ENCODE measurements around the gene KIF13A. TPM values are rescaled to one million over a fixed set of nuclear protein-coding genes. Genes with fewer than 3 reads are reported as not detected.
"Not testable (repeated sequence)": the region's sequence is repeated elsewhere in the genome, so short reads cannot be mapped to it uniquely, and the experiment has no call there.

Gene KIF13A
- total RNA-seq, 1 donor from 2014 or later = 29.0 TPM

DNA sequence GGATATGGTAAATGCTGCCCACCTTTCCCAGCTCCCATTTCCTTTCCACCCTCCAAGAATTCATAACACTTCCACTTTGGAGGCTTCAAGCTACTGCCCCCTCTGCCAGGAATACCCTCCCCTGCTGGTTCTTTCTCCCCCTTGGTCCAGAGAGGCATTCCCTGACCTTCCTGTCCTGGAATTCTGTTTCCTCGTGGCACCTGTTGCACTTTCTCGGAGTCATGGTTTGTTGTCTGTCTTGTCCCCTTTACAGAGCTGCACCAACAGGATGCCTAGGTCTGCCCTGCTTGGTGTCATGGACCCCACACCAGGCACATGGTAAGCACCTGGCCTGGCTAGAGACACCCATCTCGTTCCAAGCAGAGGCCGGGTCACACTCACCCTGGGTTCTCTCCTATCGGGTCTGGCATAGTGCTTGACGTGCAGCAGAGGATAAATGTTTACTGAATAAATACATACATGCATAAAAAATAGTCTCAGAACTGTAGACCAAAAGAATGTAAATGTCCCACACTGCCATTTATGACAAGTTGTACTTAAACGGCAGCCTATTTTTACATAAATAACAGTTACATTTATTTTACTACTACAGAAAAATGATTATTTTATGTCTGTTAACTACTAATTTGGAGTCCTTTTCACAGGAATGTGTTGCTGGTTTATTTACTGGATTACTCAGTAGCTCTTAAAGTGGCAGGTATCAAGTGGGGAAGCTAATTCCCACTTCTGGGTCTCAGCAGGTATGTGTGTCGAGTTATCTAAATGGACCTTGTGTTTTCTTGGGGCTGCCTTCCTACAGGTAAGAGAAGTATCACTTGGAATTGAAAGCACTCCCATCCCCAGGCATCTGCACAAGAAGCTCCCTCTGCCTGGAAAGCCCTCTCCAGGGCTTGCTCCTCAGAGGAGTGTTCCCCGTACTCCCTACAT, 69.3 kb downstream of the KIF13A start:
- Histone ChIP-seq H3K4me2 (no peak overlapping the region), H3F3A (ENCODE audit: low read depth) (peaks cover 9% of the 10 kb centered on the region), H3K79me2 (ENCODE audit: low read depth) (peaks cover 39% of the 10 kb centered on the region), H3K4me1 (peaks cover 18% of the 10 kb centered on the region), H3K9me3 (ENCODE audit: low read depth) (no peaks in the 10 kb centered on the region), H3K36me3 (no peaks in the 10 kb centered on the region), H3K27ac (no peak overlapping the region), H3K4me3 (no peak overlapping the region), H3K27me3 (no peaks in the 10 kb centered on the region), H4K20me1 (ENCODE audit: low read depth) (peaks cover 22% of the 10 kb centered on the region), H2AFZ (replicated peaks) (no peak overlapping the region), H3K9ac (no peak overlapping the region)
- H3K27me3 Mint-ChIP-seq (ENCODE audit: insufficient read depth, low read depth) = no peaks in the 10 kb centered on the region
- H3K27ac Mint-ChIP-seq = no peak overlapping the region
- H3K4me3 Mint-ChIP-seq = no peak overlapping the region
- peaks cover 10% of the 10 kb centered on the region for H3K4me1 Mint-ChIP-seq
- H3K36me3 Mint-ChIP-seq = no peaks in the 10 kb centered on the region
- no peaks in the 10 kb centered on the region for H3K9me3 Mint-ChIP-seq
- TF ChIP-seq EZH2phosphoT487 (IDR thresholded peaks at IDR 0.05) (no peak), EZH2 (IDR thresholded peaks at IDR 0.05) (no peak)
- TF ChIP-seq, protein P1, sequence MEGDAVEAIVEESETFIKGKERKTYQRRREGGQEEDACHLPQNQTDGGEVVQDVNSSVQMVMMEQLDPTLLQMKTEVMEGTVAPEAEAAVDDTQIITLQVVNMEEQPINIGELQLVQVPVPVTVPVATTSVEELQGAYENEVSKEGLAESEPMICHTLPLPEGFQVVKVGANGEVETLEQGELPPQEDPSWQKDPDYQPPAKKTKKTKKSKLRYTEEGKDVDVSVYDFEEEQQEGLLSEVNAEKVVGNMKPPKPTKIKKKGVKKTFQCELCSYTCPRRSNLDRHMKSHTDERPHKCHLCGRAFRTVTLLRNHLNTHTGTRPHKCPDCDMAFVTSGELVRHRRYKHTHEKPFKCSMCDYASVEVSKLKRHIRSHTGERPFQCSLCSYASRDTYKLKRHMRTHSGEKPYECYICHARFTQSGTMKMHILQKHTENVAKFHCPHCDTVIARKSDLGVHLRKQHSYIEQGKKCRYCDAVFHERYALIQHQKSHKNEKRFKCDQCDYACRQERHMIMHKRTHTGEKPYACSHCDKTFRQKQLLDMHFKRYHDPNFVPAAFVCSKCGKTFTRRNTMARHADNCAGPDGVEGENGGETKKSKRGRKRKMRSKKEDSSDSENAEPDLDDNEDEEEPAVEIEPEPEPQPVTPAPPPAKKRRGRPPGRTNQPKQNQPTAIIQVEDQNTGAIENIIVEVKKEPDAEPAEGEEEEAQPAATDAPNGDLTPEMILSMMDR (IDR thresholded peaks at IDR 0.05) = no peak
- DNase-seq (ENCODE audit: low spot score) = no peak

DNA sequence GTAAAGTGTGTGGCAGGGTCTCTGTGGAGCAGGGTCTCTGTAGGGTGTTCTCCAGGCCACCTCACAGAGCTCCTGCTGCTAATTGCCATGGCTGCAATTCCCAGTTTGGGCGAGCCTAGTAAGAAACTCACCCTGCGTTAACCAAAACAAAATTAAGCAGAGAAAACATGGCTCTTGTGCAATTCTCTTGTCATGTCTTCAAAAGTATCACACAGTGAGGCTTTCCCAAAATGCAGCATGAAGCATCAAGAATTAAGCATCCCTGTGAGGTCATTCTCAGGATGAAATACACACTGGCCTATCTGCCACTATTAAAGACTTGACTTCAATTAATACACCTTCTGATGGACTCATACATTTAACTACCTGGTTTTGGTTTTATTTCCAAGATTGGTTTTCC, 72.8 kb downstream of the KIF13A start:
- Histone ChIP-seq H2AFZ (replicated peaks) (no peak overlapping the region), H3K27ac (no peak overlapping the region), H3K27me3 (no peaks in the 10 kb centered on the region), H3K79me2 (ENCODE audit: low read depth) (peaks cover 15% of the 10 kb centered on the region), H3F3A (ENCODE audit: low read depth) (peaks cover 9% of the 10 kb centered on the region), H4K20me1 (ENCODE audit: low read depth) (peaks cover 22% of the 10 kb centered on the region), H3K4me1 (peaks cover 14% of the 10 kb centered on the region), H3K9me3 (ENCODE audit: low read depth) (no peaks in the 10 kb centered on the region), H3K4me3 (no peak overlapping the region), H3K9ac (no peak overlapping the region), H3K36me3 (no peaks in the 10 kb centered on the region), H3K4me2 (no peak overlapping the region)
- Mint-ChIP-seq H3K27me3 (ENCODE audit: insufficient read depth, low read depth) (no peaks in the 10 kb centered on the region), H3K9me3 (peaks cover 2% of the 10 kb centered on the region), H3K4me3 (no peak overlapping the region), H3K27ac (no peak overlapping the region), H3K4me1 (peaks cover 6% of the 10 kb centered on the region), H3K36me3 (no peaks in the 10 kb centered on the region)
- TF ChIP-seq, protein P1 (IDR thresholded peaks at IDR 0.05) = no peak
- TF ChIP-seq EZH2 (IDR thresholded peaks at IDR 0.05) (no peak), EZH2phosphoT487 (IDR thresholded peaks at IDR 0.05) (no peak)
- DNase-seq (ENCODE audit: low spot score) = no peak

DNA sequence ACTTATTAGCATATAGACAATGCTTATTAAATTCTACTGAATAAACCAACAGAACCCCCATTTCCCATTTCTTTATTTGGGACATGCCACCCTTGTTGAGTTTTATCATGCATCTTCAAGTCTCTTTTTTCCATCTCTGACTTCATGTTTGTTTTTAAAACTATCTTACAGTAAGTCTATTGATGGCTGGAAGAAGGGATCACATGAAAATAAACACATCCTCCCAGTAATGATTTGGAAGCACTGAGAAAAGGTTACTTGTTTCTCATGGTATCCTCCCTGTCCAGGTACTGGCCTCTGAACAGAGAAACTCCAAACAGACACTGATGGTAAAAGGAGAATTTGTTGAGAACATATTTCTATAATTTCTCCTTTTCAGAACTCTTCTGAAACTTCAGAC, 74.9 kb downstream of the KIF13A start:
- Histone ChIP-seq H3K36me3 (no peaks in the 10 kb centered on the region), H3K4me1 (peaks cover 14% of the 10 kb centered on the region), H3K4me2 (no peak overlapping the region), H3K9ac (no peak overlapping the region), H4K20me1 (ENCODE audit: low read depth) (peaks cover 19% of the 10 kb centered on the region), H3K27ac (no peak overlapping the region), H2AFZ (replicated peaks) (no peak overlapping the region), H3F3A (ENCODE audit: low read depth) (peaks cover 9% of the 10 kb centered on the region), H3K4me3 (no peak overlapping the region), H3K79me2 (ENCODE audit: low read depth) (peaks cover 7% of the 10 kb centered on the region), H3K27me3 (no peaks in the 10 kb centered on the region), H3K9me3 (ENCODE audit: low read depth) (no peaks in the 10 kb centered on the region)
- DNase-seq (ENCODE audit: low spot score) = no peak
- peaks cover 7% of the 10 kb centered on the region for H3K36me3 Mint-ChIP-seq
- no peaks in the 10 kb centered on the region for H3K27me3 Mint-ChIP-seq (ENCODE audit: insufficient read depth, low read depth)
- H3K27ac Mint-ChIP-seq = no peak overlapping the region
- peaks cover 7% of the 10 kb centered on the region for H3K9me3 Mint-ChIP-seq
- peaks cover 9% of the 10 kb centered on the region for H3K4me1 Mint-ChIP-seq
- H3K4me3 Mint-ChIP-seq = no peak overlapping the region
- TF ChIP-seq, protein P1 (IDR thresholded peaks at IDR 0.05) = no peak
- TF ChIP-seq EZH2phosphoT487 (IDR thresholded peaks at IDR 0.05) (no peak), EZH2 (IDR thresholded peaks at IDR 0.05) (no peak)

DNA sequence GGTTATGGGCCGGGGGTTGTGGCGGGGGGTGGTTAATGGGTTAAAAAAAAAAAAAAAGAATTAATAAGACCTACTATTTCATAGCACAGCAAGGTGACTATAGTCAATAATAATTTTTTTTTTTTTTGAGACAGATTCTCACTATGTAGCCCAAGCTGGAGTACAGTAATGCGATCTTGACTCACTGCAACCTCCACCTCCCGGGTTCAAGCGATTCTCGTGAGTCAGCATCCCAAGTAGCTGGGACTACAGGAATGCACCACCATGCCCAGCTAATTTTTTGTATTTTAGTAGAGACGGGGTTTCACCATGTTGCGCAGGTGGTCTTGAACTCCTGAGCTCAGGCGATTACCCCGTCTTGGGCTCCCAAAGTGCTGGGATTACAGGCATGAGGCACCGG, 75.8 kb downstream of the KIF13A start:
- not testable (repeated sequence) for H3K27me3 Mint-ChIP-seq (ENCODE audit: insufficient read depth, low read depth); H3K9me3 Mint-ChIP-seq; H3K4me2 ChIP-seq; H3K79me2 ChIP-seq (ENCODE audit: low read depth); H3K27ac Mint-ChIP-seq; DNase-seq (ENCODE audit: low spot score); H3K36me3 ChIP-seq; H2AFZ ChIP-seq (replicated peaks); H3F3A ChIP-seq (ENCODE audit: low read depth); H3K4me3 ChIP-seq; H3K27ac ChIP-seq; H3K9me3 ChIP-seq (ENCODE audit: low read depth); H3K36me3 Mint-ChIP-seq; H3K4me1 Mint-ChIP-seq; H3K27me3 ChIP-seq; H3K4me3 Mint-ChIP-seq; H3K9ac ChIP-seq
- peaks cover 19% of the 10 kb centered on the region for H4K20me1 ChIP-seq (ENCODE audit: low read depth)
- H3K4me1 ChIP-seq = peaks cover 14% of the 10 kb centered on the region
